KMS-11 (cell line): ENCODE measurements around the gene P2RY8.

ENCODE experiments used
- H2AFZ ChIP-seq: fragments of 200-600 bp; sonication (generic); 2 replicates; pipeline ENCODE4 v1.6.1; 2016; ENCODE audit warnings: antibody characterized with exemption, mixed run types, low read depth
- H3K27ac ChIP-seq: fragments of 200-600 bp; sonication (generic); 2 replicates; pipeline ENCODE4 v1.6.1; 2016; ENCODE audit warnings: mild to moderate bottlenecking, mixed run types
- H3K27me3 ChIP-seq: fragments of 200-600 bp; sonication (generic); 2 replicates; pipeline ENCODE4 v1.6.1; 2017; ENCODE audit warnings: mild to moderate bottlenecking, low read depth, mixed run types, moderate library complexity; ENCODE audit not compliant: insufficient read depth
- H3K36me3 ChIP-seq: fragments of 200-600 bp; sonication (generic); 2 replicates; pipeline ENCODE4 v1.6.1; 2017; ENCODE audit warnings: mild to moderate bottlenecking, mixed run types; ENCODE audit not compliant: insufficient read depth
- H3K4me1 ChIP-seq: fragments of 200-600 bp; sonication (generic); 2 replicates; pipeline ENCODE4 v1.6.1; 2016; ENCODE audit warnings: mild to moderate bottlenecking, low read depth, mixed run types; ENCODE audit not compliant: poor library complexity, severe bottlenecking
- H3K4me2 ChIP-seq: fragments of 200-600 bp; sonication (generic); 2 replicates; pipeline ENCODE4 v1.7.0; 2016; ENCODE audit warnings: mild to moderate bottlenecking, mixed run types
- H3K4me3 ChIP-seq: fragments of 200-600 bp; sonication (generic); IDR thresholded peaks from 2 replicates; pipeline ENCODE4 v1.6.1; 2017; ENCODE audit warnings: low read depth, low read length, mixed read lengths; ENCODE audit not compliant: insufficient read depth
- H3K79me2 ChIP-seq: fragments of 200-600 bp; sonication (generic); 2 replicates; pipeline ENCODE4 v1.6.1; 2016; ENCODE audit warnings: low read depth, mixed run types; ENCODE audit not compliant: insufficient read depth
- H3K9ac ChIP-seq: fragments of 200-600 bp; sonication (generic); 2 replicates; pipeline ENCODE4 v1.6.1; 2016; ENCODE audit warnings: mild to moderate bottlenecking, mixed run types
- H4K20me1 ChIP-seq: fragments of 200-600 bp; sonication (generic); 2 replicates; pipeline ENCODE4 v1.6.1; 2016; ENCODE audit warnings: mild to moderate bottlenecking, mixed run types; ENCODE audit not compliant: insufficient read depth
- TF ChIP-seq, protein P1 (sequence below): fragments of 200-600 bp; sonication (generic); conservative IDR thresholded peaks from 2 replicates; pipeline ENCODE4 v1.6.1; 2017; ENCODE audit warnings: low read depth, mild to moderate bottlenecking, antibody characterized with exemption, low read length, moderate library complexity, mixed read lengths

Gene P2RY8

DNA sequence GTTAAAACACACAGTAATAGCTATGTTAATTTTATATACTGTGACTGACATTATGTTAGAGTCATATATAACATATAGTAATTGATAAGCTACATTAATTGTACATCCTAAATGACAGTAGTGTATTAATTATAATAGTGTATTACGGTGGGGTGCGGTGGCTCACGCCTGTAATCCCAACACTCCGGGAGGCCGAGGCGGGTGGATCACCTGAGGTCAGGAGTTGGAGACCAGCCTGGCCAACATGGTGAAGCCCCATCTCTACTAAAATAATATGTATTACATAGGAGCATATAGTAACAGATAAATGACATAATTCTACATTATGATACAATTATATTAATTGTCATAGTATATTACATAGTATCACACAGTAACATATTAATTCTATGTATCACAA is 96.5 kb downstream of the P2RY8 start:
- Histone ChIP-seq H3K36me3 (no peaks in the 10 kb centered on the region), H3K79me2 (no peaks in the 10 kb centered on the region), H2AFZ (no peak overlapping the region), H3K27ac (no peak overlapping the region), H4K20me1 (no peaks in the 10 kb centered on the region), H3K9ac (no peak overlapping the region), H3K4me2 (no peak overlapping the region), H3K4me1 (no peaks in the 10 kb centered on the region), H3K27me3 (no peaks in the 10 kb centered on the region), H3K4me3 (no peak overlapping the region)
- TF ChIP-seq, protein P1, sequence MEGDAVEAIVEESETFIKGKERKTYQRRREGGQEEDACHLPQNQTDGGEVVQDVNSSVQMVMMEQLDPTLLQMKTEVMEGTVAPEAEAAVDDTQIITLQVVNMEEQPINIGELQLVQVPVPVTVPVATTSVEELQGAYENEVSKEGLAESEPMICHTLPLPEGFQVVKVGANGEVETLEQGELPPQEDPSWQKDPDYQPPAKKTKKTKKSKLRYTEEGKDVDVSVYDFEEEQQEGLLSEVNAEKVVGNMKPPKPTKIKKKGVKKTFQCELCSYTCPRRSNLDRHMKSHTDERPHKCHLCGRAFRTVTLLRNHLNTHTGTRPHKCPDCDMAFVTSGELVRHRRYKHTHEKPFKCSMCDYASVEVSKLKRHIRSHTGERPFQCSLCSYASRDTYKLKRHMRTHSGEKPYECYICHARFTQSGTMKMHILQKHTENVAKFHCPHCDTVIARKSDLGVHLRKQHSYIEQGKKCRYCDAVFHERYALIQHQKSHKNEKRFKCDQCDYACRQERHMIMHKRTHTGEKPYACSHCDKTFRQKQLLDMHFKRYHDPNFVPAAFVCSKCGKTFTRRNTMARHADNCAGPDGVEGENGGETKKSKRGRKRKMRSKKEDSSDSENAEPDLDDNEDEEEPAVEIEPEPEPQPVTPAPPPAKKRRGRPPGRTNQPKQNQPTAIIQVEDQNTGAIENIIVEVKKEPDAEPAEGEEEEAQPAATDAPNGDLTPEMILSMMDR = no peak

DNA sequence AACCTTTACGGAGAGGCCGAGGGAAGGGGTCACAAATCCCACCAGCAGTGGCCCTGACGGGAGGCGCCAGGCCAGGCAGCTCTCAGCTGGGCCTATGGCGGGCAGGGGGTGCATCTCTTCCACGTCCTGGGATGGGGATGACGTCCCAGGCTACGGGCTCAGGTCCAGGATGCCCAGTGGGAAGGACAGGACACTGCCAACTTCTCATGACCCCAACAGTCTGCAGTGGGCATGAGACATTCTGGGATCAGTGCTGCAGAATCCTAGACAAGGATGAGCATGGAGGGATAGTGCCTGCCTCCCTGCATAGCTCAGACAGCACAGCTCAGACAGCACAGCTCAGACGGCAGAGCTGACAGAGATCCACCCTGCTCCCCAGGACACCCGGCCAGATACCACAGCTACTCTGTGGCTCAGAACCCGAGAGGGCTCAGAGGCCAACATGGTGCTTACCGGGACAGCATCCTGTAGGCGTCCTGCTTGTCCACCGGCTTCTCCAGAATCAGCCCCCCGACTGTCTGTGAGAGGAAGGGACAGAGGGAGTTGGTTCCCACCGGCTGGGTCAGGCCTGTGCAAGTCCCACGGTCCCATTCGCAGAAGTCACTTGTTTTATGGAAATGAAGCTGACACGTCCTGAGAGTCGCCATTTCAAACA is 101.6 kb downstream of the P2RY8 start:
- Histone ChIP-seq H4K20me1 (no peaks in the 10 kb centered on the region), H3K36me3 (no peaks in the 10 kb centered on the region), H3K4me1 (no peaks in the 10 kb centered on the region), H2AFZ (no peak overlapping the region), H3K79me2 (no peaks in the 10 kb centered on the region), H3K9ac (no peak overlapping the region), H3K4me3 (no peak overlapping the region), H3K27ac (no peak overlapping the region), H3K4me2 (no peak overlapping the region), H3K27me3 (no peaks in the 10 kb centered on the region)
- TF ChIP-seq, protein P1 = no peak

DNA sequence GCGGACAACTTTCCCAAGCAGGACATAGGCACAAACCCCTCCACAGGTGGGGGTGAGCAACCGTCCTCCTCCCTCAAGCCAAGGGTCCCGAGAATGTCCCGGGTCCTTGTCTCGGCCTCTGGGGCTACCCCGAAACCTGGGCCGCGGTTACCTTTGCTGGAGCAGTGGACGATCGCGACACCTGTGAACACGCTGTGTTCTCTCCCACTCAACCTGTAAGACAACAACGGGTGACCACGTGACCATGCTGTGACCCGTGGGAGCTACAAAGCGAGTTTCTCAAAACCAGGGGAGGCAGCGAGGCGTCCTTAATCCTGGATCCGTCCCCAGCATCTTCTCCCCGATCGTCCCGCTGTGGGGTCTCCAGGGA is 102.1 kb downstream of the P2RY8 start:
- H3K27ac ChIP-seq = no peak overlapping the region
- no peaks in the 10 kb centered on the region for H3K79me2 ChIP-seq
- no peak overlapping the region for H2AFZ ChIP-seq
- H3K4me2 ChIP-seq = no peak overlapping the region
- no peaks in the 10 kb centered on the region for H3K36me3 ChIP-seq
- TF ChIP-seq, protein P1 = no peak
- no peaks in the 10 kb centered on the region for H3K27me3 ChIP-seq
- H4K20me1 ChIP-seq = no peaks in the 10 kb centered on the region
- no peak overlapping the region for H3K4me3 ChIP-seq
- no peaks in the 10 kb centered on the region for H3K4me1 ChIP-seq
- no peak overlapping the region for H3K9ac ChIP-seq

DNA sequence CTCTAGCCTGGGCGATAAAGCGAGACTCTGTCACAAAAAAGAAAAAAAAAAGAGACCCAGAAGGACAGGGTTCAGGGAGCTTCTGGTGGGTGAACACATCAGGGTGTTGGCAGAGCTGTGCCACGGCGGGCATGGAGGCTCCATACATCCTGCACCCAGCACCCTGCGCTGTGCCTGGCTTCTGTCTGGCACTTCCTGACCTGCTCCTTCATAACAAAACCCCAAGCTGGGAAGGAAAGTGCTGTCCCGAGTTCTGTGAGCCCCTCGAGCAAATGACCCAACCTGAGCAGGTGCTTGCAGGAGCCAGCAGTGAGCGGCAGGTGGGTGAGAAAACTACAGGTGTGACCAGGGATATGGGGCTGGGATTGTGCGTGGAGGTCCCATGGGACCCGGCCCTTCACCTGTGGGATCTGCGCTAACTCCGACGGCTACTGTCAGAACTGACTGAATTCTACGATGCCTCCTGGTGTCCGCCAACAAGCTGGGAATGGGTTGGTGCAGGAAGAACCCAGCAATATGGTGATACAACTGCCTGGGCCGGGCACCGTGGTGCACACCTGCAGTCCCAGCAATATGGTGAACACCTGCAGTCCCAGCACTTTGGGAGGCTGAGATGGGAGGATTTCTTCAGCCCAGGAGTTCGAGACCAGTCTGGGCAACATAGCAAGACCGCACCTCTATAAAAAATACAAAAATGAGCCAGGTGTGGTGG is 103.2 kb downstream of the P2RY8 start:
- no peak overlapping the region for H2AFZ ChIP-seq
- H3K36me3 ChIP-seq = no peaks in the 10 kb centered on the region
- H3K79me2 ChIP-seq = no peaks in the 10 kb centered on the region
- H3K4me1 ChIP-seq = no peaks in the 10 kb centered on the region
- H3K9ac ChIP-seq = no peak overlapping the region
- H3K4me2 ChIP-seq = no peak overlapping the region
- H3K4me3 ChIP-seq = no peak overlapping the region
- no peaks in the 10 kb centered on the region for H3K27me3 ChIP-seq
- H3K27ac ChIP-seq = no peak overlapping the region
- H4K20me1 ChIP-seq = no peaks in the 10 kb centered on the region
- TF ChIP-seq, protein P1 = no peak
